Measurements from ENCODE around the gene SLCO3A1.

DNA sequence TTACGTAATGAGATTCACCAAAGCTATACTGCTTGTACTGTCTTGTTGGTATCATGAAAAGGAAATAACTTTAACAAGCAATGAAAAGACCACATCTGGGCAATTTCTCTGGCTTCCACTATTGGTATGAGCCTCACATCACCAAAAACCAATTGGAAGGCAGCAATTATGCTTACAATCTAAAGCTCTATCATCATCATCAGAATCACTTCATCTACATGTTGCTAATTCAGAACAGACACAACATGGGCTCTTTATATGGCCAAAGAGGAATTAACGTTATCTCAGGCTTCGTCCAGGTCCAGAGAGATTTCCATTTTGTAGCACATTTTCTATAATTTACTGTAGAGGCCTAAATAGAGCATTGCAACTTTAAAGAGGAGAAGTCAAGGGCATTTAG is 36.6 kb upstream of the SLCO3A1 start:
- TF ChIP-seq, protein P1, sequence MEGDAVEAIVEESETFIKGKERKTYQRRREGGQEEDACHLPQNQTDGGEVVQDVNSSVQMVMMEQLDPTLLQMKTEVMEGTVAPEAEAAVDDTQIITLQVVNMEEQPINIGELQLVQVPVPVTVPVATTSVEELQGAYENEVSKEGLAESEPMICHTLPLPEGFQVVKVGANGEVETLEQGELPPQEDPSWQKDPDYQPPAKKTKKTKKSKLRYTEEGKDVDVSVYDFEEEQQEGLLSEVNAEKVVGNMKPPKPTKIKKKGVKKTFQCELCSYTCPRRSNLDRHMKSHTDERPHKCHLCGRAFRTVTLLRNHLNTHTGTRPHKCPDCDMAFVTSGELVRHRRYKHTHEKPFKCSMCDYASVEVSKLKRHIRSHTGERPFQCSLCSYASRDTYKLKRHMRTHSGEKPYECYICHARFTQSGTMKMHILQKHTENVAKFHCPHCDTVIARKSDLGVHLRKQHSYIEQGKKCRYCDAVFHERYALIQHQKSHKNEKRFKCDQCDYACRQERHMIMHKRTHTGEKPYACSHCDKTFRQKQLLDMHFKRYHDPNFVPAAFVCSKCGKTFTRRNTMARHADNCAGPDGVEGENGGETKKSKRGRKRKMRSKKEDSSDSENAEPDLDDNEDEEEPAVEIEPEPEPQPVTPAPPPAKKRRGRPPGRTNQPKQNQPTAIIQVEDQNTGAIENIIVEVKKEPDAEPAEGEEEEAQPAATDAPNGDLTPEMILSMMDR (IDR thresholded peaks at IDR 0.05; ENCODE audit: insufficient read depth, low read length): no peak
- no peak for TF ChIP-seq POLR2AphosphoS5 (IDR thresholded peaks at IDR 0.05; ENCODE audit: low read depth)

Measured in HL-60 (cell line).